ENCODE data around the gene ATP6AP1. TPM values are rescaled to one million over a fixed set of nuclear protein-coding genes. Genes with fewer than 3 reads are reported as not detected.

ATP6AP1 gene
- total RNA-seq, 1 experiment from 2014 or later, result 46.6 TPM

- DNase-seq (ENCODE audit: low read depth), result no peak
- in situ Hi-C loops (cut with HindIII; ENCODE audit: low pct_unique_long_range_greater_than_20kb, low sequenced_read_pairs), result no loop called here
Observed at GRCh38 chrX:154460326-154460725, 31.8 kb downstream of the ATP6AP1 start.

- DNase-seq (ENCODE audit: low read depth), result no peak
- in situ Hi-C loops (cut with HindIII; ENCODE audit: low pct_unique_long_range_greater_than_20kb, low sequenced_read_pairs), result no loop called here
Observed at GRCh38 chrX:154462396-154462795, 33.9 kb downstream of the ATP6AP1 start.

- no peak for DNase-seq (ENCODE audit: low read depth)
- in situ Hi-C loops (cut with HindIII; ENCODE audit: low pct_unique_long_range_greater_than_20kb, low sequenced_read_pairs), result no loop called here
Observed at GRCh38 chrX:154463611-154464220, 35.2 kb downstream of the ATP6AP1 start.

GRCh38 chrX:154464806-154465365 is 36.4 kb downstream of the ATP6AP1 start:
- no peak for DNase-seq (ENCODE audit: low read depth)
- in situ Hi-C loops (cut with HindIII; ENCODE audit: low pct_unique_long_range_greater_than_20kb, low sequenced_read_pairs), result no loop called here

- in situ Hi-C loops (cut with HindIII; ENCODE audit: low pct_unique_long_range_greater_than_20kb, low sequenced_read_pairs), result no loop called here
- DNase-seq (ENCODE audit: low read depth), result no peak
Observed at GRCh38 chrX:154465601-154466000, 37.1 kb downstream of the ATP6AP1 start.

- no peak for DNase-seq (ENCODE audit: low read depth)
- in situ Hi-C loops (cut with HindIII; ENCODE audit: low pct_unique_long_range_greater_than_20kb, low sequenced_read_pairs), result no loop called here
Observed at GRCh38 chrX:154466036-154466435, 37.6 kb downstream of the ATP6AP1 start.

- DNase-seq (ENCODE audit: low read depth), result no peak
- in situ Hi-C loops (cut with HindIII; ENCODE audit: low pct_unique_long_range_greater_than_20kb, low sequenced_read_pairs), result no loop called here
Observed at GRCh38 chrX:154466907-154467306, 38.4 kb downstream of the ATP6AP1 start.

GRCh38 chrX:154467556-154467955 is 39.1 kb downstream of the ATP6AP1 start:
- no peak for DNase-seq (ENCODE audit: low read depth)
- in situ Hi-C loops (cut with HindIII; ENCODE audit: low pct_unique_long_range_greater_than_20kb, low sequenced_read_pairs), result no loop called here

- in situ Hi-C loops (cut with HindIII; ENCODE audit: low pct_unique_long_range_greater_than_20kb, low sequenced_read_pairs), result no loop called here
- no peak for DNase-seq (ENCODE audit: low read depth)
Observed at GRCh38 chrX:154468217-154468616, 39.7 kb downstream of the ATP6AP1 start.

GRCh38 chrX:154469114-154469513 is 40.6 kb downstream of the ATP6AP1 start:
- no peak for DNase-seq (ENCODE audit: low read depth)
- in situ Hi-C loops (cut with HindIII; ENCODE audit: low pct_unique_long_range_greater_than_20kb, low sequenced_read_pairs), result no loop called here

GRCh38 chrX:154469880-154470279 is 41.4 kb downstream of the ATP6AP1 start:
- in situ Hi-C loops (cut with HindIII; ENCODE audit: low pct_unique_long_range_greater_than_20kb, low sequenced_read_pairs), result no loop called here
- DNase-seq (ENCODE audit: low read depth), result no peak

- in situ Hi-C loops (cut with HindIII; ENCODE audit: low pct_unique_long_range_greater_than_20kb, low sequenced_read_pairs), result no loop called here
- no peak for DNase-seq (ENCODE audit: low read depth)
Observed at GRCh38 chrX:154470434-154470833, 42.0 kb downstream of the ATP6AP1 start.

- in situ Hi-C loops (cut with HindIII; ENCODE audit: low pct_unique_long_range_greater_than_20kb, low sequenced_read_pairs), result no loop called here
- no peak for DNase-seq (ENCODE audit: low read depth)
Observed at GRCh38 chrX:154470914-154471568, 42.6 kb downstream of the ATP6AP1 start.

GRCh38 chrX:154471839-154472684 is 43.6 kb downstream of the ATP6AP1 start:
- in situ Hi-C loops (cut with HindIII; ENCODE audit: low pct_unique_long_range_greater_than_20kb, low sequenced_read_pairs), result no loop called here

GRCh38 chrX:154472685-154473632 is 44.5 kb downstream of the ATP6AP1 start:
- DNase-seq (ENCODE audit: low read depth), result no peak
- in situ Hi-C loops (cut with HindIII; ENCODE audit: low pct_unique_long_range_greater_than_20kb, low sequenced_read_pairs), result no loop called here

More at GRCh38 chrX:154471839-154472684, 43.6 kb downstream of the ATP6AP1 start:
- no peak for DNase-seq (ENCODE audit: low read depth)

GRCh38 chrX:154473683-154474082 is 45.2 kb downstream of the ATP6AP1 start:
- DNase-seq (ENCODE audit: low read depth), result no peak
- in situ Hi-C loops (cut with HindIII; ENCODE audit: low pct_unique_long_range_greater_than_20kb, low sequenced_read_pairs), result no loop called here

GRCh38 chrX:154476821-154477220 is 48.3 kb downstream of the ATP6AP1 start:
- in situ Hi-C loops (cut with HindIII; ENCODE audit: low pct_unique_long_range_greater_than_20kb, low sequenced_read_pairs), result no loop called here
- no peak for DNase-seq (ENCODE audit: low read depth)

GRCh38 chrX:154477891-154478477 is 49.5 kb downstream of the ATP6AP1 start:
- in situ Hi-C loops (cut with HindIII; ENCODE audit: low pct_unique_long_range_greater_than_20kb, low sequenced_read_pairs), result no loop called here
- no peak for DNase-seq (ENCODE audit: low read depth)
